GM10248 (cell line): ENCODE measurements around the gene COL6A3.

Experiments used
- CTCF ChIA-PET: fragments of 300-600 bp; sonication (Branson Sonifier 250); formaldehyde crosslinking; extraction: SDS; loops from one replicate; lab custom pipeline; 2021; ENCODE audit warnings: antibody characterized with exemption; lab: Yijun Ruan, JAX
- POLR2A ChIA-PET: fragments of 350-650 bp; sonication (Branson Sonifier 250); formaldehyde crosslinking; extraction: SDS; loops from one replicate; lab custom pipeline; 2020; ENCODE audit warnings: antibody characterized with exemption; lab: Yijun Ruan, JAX
- DNase-seq: peaks from one replicate; pipeline ENCODE4 v3.0.0; 2012; ENCODE audit errors: extremely low spot score
- CTCF ChIP-seq: IDR thresholded peaks from 2 replicates; pipeline ENCODE4 v1.5.1; 2012; ENCODE audit warnings: mild to moderate bottlenecking, low read depth; ENCODE audit errors: extremely low read depth, missing control alignments, control extremely low read depth

Gene COL6A3

DNA sequence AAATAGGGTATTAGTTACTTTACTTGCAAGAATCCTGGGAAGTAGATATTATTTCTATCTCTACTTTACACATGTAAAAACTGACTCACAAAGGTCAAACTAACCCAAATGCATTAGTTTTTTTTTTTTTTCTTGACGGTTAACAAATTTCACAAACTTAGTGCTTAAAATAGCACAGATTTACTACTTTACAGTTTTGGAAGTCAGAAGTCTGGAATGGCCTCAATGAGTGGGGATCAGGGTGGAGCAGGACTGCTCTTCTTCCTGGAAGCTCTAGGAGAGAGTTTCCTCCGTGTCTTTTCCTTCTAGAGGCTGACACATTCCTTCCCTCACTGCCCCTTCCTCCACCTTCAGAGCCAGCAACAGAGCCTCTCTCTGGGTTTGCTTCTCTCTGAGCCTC is 117.2 kb downstream of the COL6A3 start:
- CTCF ChIA-PET = no interaction called here
- POLR2A ChIA-PET = no interaction called here
- DNase-seq = no peak
- no peak for TF ChIP-seq CTCF

DNA sequence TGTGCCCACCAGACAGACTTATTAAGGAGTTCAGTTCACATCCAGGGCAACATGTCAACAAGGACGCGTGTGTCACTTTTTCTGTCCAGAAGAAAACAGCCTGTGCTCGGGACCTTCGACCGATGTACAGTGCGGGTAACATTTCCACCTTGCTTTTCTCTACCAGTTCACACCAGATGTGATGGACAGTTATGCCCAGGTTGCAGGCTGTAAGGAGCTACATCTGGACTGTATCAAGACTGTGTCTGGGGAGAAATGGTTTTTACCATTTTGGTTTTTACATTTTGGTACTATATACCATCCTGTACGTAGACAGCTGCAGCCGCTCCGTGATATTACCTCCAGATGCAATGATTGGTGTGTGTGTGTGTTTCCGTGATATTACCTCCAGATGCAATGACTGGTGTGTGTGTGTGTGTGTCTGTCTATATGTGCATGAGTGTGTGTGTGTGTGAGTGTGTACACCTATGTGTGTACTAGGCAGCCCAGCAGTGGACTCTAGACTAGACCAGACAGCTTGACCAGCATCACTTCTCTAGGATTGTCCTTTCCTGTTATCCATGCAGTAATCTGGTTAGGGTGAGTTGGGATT is 118.0 kb downstream of the COL6A3 start:
- ChIA-PET CTCF (no interaction called here), POLR2A (no interaction called here)
- DNase-seq = no peak
- TF ChIP-seq CTCF = no peak

DNA sequence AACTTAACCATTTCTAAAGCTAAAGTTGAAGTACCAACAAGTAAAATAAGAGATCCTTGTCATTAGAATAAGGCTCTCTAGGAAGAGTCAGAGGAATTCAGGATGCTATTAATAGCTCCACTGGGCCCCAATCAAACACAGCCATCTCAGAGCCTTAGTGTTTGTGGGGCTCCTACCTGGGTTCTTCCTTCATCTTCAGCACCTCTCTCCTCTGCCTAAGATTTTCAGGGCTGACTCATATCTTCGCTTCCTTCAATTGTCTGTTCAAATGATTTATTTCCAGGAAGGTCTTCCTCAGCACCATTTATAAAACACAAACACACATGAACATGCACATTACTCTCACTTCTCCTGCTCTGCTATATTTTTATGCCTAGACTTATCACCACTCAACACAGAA is 119.5 kb downstream of the COL6A3 start:
- CTCF ChIA-PET = interaction anchor here (1.3 kb wide), 1 partner anchor 12 kb away, joined by 3 read pairs; no protein-coding TSS in a partner anchor
- no peak for DNase-seq
- no peak for TF ChIP-seq CTCF
- POLR2A ChIA-PET = no interaction called here

- POLR2A ChIA-PET = no interaction called here
- no peak for DNase-seq
- TF ChIP-seq CTCF = no peak
- CTCF ChIA-PET = no interaction called here
Measured at GRCh38 chr2:237293978-237294377, 120.0 kb downstream of the COL6A3 start.

- ChIA-PET CTCF (interaction anchor here (0.7 to 1.3 kb wide), 2 partner anchors 12 to 13 kb away, joined by 3 to 4 read pairs; no protein-coding TSS in a partner anchor), POLR2A (no interaction called here)
- no peak for DNase-seq
- no peak for TF ChIP-seq CTCF
Measured at GRCh38 chr2:237291138-237291792, 122.7 kb downstream of the COL6A3 start.

- no peak for TF ChIP-seq CTCF
- DNase-seq = no peak
- CTCF ChIA-PET = no interaction called here
- POLR2A ChIA-PET = no interaction called here
Measured at GRCh38 chr2:237290261-237290660, 123.7 kb downstream of the COL6A3 start.
